IMR-90 (cell line): Measurements from ENCODE around the gene TSNAXIP1. TPM values are rescaled to one million over a fixed set of nuclear protein-coding genes. Genes with fewer than 3 reads are reported as not detected.
"Not testable (repeated sequence)": the region's sequence is repeated elsewhere in the genome, so short reads cannot be mapped to it uniquely, and the experiment has no call there.

ENCODE experiments used
- ATAC-seq: fragments of 200-7000 bp; cut with Tn5 transposase; 2 replicates; pipeline ENCODE4 v1.9.1; 2020; ENCODE audit warnings: low read depth, mild to moderate bottlenecking, moderate library complexity
- BruUV-seq: library from RNA; stranded (reverse); fragments of 400-500 nt; replicated peaks from 2 replicates; lab custom pipeline; 2021; lab: Mats Ljungman, UMichigan
- CTCF ChIA-PET: fragments of 300-600 bp; formaldehyde crosslinking; extraction: SDS; loops from one replicate; lab custom pipeline; 2021; ENCODE audit warnings: antibody characterized with exemption; lab: Yijun Ruan, JAX
- POLR2A ChIA-PET: fragments of 300-600 bp; sonication (Branson Sonifier 250); formaldehyde crosslinking; loops from one replicate; lab custom pipeline; 2022; ENCODE audit warnings: antibody characterized with exemption; ENCODE audit not compliant: unreplicated experiment; lab: Charles Lee
- DNase-seq: peaks from one replicate; pipeline ENCODE4 v3.0.0; 2013
- H2AFZ ChIP-seq: replicated peaks from 2 replicates; pipeline ENCODE3; 2013; ENCODE audit warnings: low read length, mild to moderate bottlenecking; ENCODE audit not compliant: poor library complexity
- H2AK5ac ChIP-seq: 2 replicates; pipeline ENCODE4 v1.6.1; 2013; ENCODE audit warnings: low read depth, low read length, inconsistent platforms
- H2AK9ac ChIP-seq: replicated peaks from 2 replicates; pipeline ENCODE3; 2013; ENCODE audit warnings: mild to moderate bottlenecking, low read depth, low read length, moderate library complexity; ENCODE audit not compliant: poor library complexity
- H2BK120ac ChIP-seq: 2 replicates; pipeline ENCODE4 v1.6.1; 2013; ENCODE audit warnings: low read depth, low read length, inconsistent platforms
- H2BK15ac ChIP-seq: 3 replicates; pipeline ENCODE4 v1.6.1; 2013; ENCODE audit warnings: low read depth, low read length, inconsistent platforms
- H2BK20ac ChIP-seq: 2 replicates; pipeline ENCODE4 v1.6.1; 2013; ENCODE audit warnings: low read depth, mild to moderate bottlenecking, inconsistent platforms, low read length, moderate library complexity
- H2BK5ac ChIP-seq: 2 replicates; pipeline ENCODE4 v1.6.1; 2013; ENCODE audit warnings: mild to moderate bottlenecking, low read depth, low read length, inconsistent platforms; ENCODE audit not compliant: poor library complexity, severe bottlenecking
- H3K14ac ChIP-seq: replicated peaks from 2 replicates; pipeline ENCODE4 v1.6.1; 2013; ENCODE audit warnings: low read depth, low read length, inconsistent platforms
- H3K18ac ChIP-seq: 2 replicates; pipeline ENCODE4 v1.6.1; 2013; ENCODE audit warnings: low read depth, low read length, control low read depth
- H3K23ac ChIP-seq: 2 replicates; pipeline ENCODE4 v1.6.1; 2013; ENCODE audit warnings: low read depth, low read length, inconsistent platforms
- H3K27ac ChIP-seq: 2 replicates; pipeline ENCODE4 v1.5.1; 2013; ENCODE audit warnings: mild to moderate bottlenecking, control low read depth, low read length; ENCODE audit not compliant: insufficient read depth
- H3K27me3 ChIP-seq: 2 replicates; pipeline ENCODE4 v1.6.1; 2013; ENCODE audit warnings: low read length; ENCODE audit not compliant: control insufficient read depth, insufficient read depth
- H3K36me3 ChIP-seq: 2 replicates; pipeline ENCODE4 v1.6.1; 2013; ENCODE audit warnings: low read length, mixed read lengths; ENCODE audit not compliant: control insufficient read depth, insufficient read depth
- H3K4ac ChIP-seq: 2 replicates; pipeline ENCODE4 v1.6.1; 2013; ENCODE audit warnings: low read depth, low read length, inconsistent platforms
- H3K4me1 ChIP-seq: 2 replicates; pipeline ENCODE4 v1.6.1; 2013; ENCODE audit warnings: low read length, mixed read lengths; ENCODE audit not compliant: control insufficient read depth, insufficient read depth
- H3K4me2 ChIP-seq: 2 replicates; pipeline ENCODE4 v1.6.1; 2013; ENCODE audit warnings: low read depth, mild to moderate bottlenecking, control low read depth, low read length, moderate library complexity
- H3K4me3 ChIP-seq: 2 replicates; pipeline ENCODE4 v1.5.1; 2013; ENCODE audit warnings: low read depth, mild to moderate bottlenecking, control low read depth, low read length, moderate library complexity; ENCODE audit not compliant: insufficient read depth
- H3K56ac ChIP-seq: 2 replicates; pipeline ENCODE4 v1.6.1; 2013; ENCODE audit warnings: low read length, inconsistent platforms; ENCODE audit not compliant: insufficient read depth; ENCODE audit errors: extremely low read depth
- H3K79me1 ChIP-seq, 2 experiments: 2 replicates each; pipeline ENCODE4 v1.6.1; 2013; ENCODE audit warnings: low read length in 2 of 2, inconsistent platforms in 1 of 2, low read depth in 1 of 2
- H3K9ac ChIP-seq: 2 replicates; pipeline ENCODE4 v1.6.1; 2013; ENCODE audit warnings: low read depth, low read length, control low read depth
- H3K9me1 ChIP-seq: 2 replicates; pipeline ENCODE4 v1.6.1; 2013; ENCODE audit warnings: low read length, inconsistent platforms; ENCODE audit not compliant: insufficient read depth
- H3K9me3 ChIP-seq: 2 replicates; pipeline ENCODE4 v1.6.1; 2013; ENCODE audit warnings: low read length; ENCODE audit not compliant: control insufficient read depth, insufficient read depth
- H4K20me1 ChIP-seq: 2 replicates; pipeline ENCODE4 v1.6.1; 2013; ENCODE audit warnings: low read length, inconsistent platforms; ENCODE audit not compliant: insufficient read depth
- H4K5ac ChIP-seq: 2 replicates; pipeline ENCODE4 v1.6.1; 2013; ENCODE audit warnings: mild to moderate bottlenecking, low read depth, low read length, control low read depth
- H4K8ac ChIP-seq, 2 experiments: 2 replicates each; pipeline ENCODE4 v1.6.1; 2013; ENCODE audit warnings: low read depth in 2 of 2, low read length in 2 of 2, control low read depth in 1 of 2, inconsistent platforms in 1 of 2
- H4K91ac ChIP-seq: 2 replicates; pipeline ENCODE4 v1.6.1; 2013; ENCODE audit warnings: low read depth, low read length, inconsistent platforms; ENCODE audit not compliant: insufficient read depth
- CEBPB ChIP-seq: IDR thresholded peaks from 2 replicates; pipeline ENCODE4 v1.6.1; 2012; ENCODE audit warnings: low read depth, low read length, improper control_type of control experiment
- RAD21 ChIP-seq: IDR thresholded peaks from 2 replicates; pipeline ENCODE4 v1.6.1; 2012; ENCODE audit warnings: low read length, improper control_type of control experiment
- WGBS, 2 experiments: methylation state at CpG; one replicate each; pipeline versions ENCODE4 v1.1.5 to v1.1.7; 2013; ENCODE audit warnings: missing lambda C conversion rate in 2 of 2; ENCODE audit not compliant: insufficient read length in 1 of 2; ENCODE audit errors: extremely low coverage in 2 of 2; 5-methylcytosine and 5-hydroxymethylcytosine counted together
- dilution Hi-C: fragments of 300-500 bp; cut with HindIII; formaldehyde crosslinking; loops from one replicate; pipeline ENCODE4 v1.14.3; 2018; ENCODE audit warnings: low sequenced_read_pairs; ENCODE audit not compliant: unreplicated experiment
- in situ Hi-C: fragments of 300-500 bp; cut with MboI; formaldehyde crosslinking; loops from 3 replicates; pipeline ENCODE4 v1.14.3; 2019; ENCODE audit warnings: low sequenced_read_pairs, inconsistent platforms, mixed read lengths
- intact Hi-C: fragments of 100-400 bp; cut with micrococcal nuclease; formaldehyde crosslinking; loops from 2 replicates; pipeline ENCODE4 v1.10.0; 2022
- polyA plus RNA-seq, 3 experiments: library from polyadenylated mRNA; depleted of rRNA; stranded (reverse); fragments of >200 nt; gene quantifications; 2 replicates each; pipeline ENCODE4 v1.2.3, GENCODE V29; 2012; ENCODE audit warnings: low replicate concordance in 1 of 3
- total RNA-seq: library from RNA; depleted of rRNA; stranded (reverse); fragments of >200 nt; gene quantifications from 2 replicates; pipeline ENCODE4 v1.2.3, GENCODE V29; 2012
- TF ChIP-seq, protein P1 (sequence below): fragments of 150-350 bp; IDR thresholded peaks from 2 replicates; pipeline ENCODE4 v1.6.1; 2017; ENCODE audit warnings: mild to moderate bottlenecking, antibody characterized with exemption, low read length, low read depth

TSNAXIP1 gene
- total and polyA plus RNA-seq, 2 of the 4 experiments (the other 2 are of a cell fraction) = 0.72 to 1.4 TPM

DNA sequence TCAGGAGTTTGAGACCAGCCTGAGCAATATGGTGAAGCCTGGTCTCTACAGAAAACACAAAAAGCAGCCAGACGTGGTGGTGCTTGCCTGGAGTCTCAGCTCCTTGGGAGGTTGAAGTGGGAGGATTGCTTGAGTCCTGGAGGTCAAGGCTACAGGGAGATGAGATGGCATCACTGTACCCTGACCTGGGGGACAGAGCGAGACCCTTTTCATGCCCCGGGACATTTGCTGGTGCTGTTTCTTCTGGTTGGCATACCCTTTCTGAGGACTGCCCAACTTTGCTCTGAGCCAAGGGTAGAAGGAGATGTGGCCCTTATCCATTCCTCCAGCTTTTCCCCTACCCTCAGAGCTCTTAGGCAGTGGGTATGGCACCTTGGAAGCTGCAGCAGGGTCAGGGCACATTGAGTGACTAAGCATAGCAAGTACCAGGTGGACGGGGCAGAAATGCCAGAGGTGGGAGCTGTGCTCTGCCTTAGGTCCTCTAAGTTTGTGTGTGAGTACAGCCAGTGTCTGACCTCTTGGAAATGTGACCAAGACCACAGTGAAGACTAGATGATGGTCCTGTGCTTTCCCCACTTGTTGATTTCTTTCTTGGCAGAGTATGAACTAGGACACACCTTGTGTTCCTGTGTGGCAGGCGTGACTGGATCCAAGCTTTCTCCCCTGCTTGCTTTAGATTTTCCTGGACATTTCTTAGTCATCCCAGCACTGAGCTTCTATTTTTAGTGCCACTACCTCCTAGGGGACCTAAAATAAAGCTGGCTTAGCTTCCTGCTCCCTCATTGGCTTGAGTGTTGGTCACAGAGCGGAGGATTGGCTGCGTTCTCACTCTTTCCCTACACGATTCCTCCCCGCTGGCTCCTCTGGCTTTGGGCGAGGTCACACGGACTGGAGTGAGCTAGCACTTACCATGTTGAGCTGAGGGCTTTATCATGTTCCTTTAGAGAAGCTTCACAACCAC is 56.2 kb downstream of the TSNAXIP1 start (continued):
- TF ChIP-seq, protein P1, sequence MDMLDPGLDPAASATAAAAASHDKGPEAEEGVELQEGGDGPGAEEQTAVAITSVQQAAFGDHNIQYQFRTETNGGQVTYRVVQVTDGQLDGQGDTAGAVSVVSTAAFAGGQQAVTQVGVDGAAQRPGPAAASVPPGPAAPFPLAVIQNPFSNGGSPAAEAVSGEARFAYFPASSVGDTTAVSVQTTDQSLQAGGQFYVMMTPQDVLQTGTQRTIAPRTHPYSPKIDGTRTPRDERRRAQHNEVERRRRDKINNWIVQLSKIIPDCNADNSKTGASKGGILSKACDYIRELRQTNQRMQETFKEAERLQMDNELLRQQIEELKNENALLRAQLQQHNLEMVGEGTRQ = no peak
- TF ChIP-seq RAD21 (no peak), CEBPB (no peak)

DNA sequence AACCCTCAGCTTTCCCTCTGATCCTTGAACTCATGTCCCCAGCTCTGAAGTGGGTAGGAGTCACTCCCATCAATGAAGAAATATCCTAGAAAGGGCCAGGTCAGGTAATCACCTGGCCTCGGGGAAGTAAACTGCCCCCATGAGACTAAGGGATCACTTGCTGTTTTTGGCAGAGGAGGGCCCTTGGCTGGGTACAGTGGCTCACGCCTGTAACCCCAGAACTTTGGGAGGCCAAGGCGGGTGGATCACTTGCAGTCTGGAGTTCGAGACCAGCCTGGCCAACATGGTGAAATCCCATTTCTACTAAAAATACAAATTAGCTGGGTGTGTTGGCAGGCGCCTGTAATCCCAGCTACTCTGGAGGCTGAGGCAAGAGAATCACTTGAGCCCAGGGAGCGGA is 57.4 kb downstream of the TSNAXIP1 start:
- H3K4me3 ChIP-seq, H3K9ac ChIP-seq, ATAC-seq, in situ Hi-C loops, BruUV-seq, POLR2A ChIA-PET, H2AFZ ChIP-seq, H2AK5ac ChIP-seq, H2BK15ac ChIP-seq, H3K9me3 ChIP-seq, H4K8ac ChIP-seq, H2BK5ac ChIP-seq, H3K4ac ChIP-seq, H2BK120ac ChIP-seq, H2BK20ac ChIP-seq, dilution Hi-C loops, H3K56ac ChIP-seq, H2AK9ac ChIP-seq, H3K4me2 ChIP-seq, H4K91ac ChIP-seq, H3K23ac ChIP-seq, H3K27ac ChIP-seq, H4K5ac ChIP-seq, DNase-seq, H3K27me3 ChIP-seq, H3K14ac ChIP-seq, H3K18ac ChIP-seq: not testable (repeated sequence)
- CTCF ChIA-PET = interaction anchor here (1.2 kb wide), 1 partner anchor 21 kb away, joined by 3 read pairs; no protein-coding TSS in a partner anchor
- H3K36me3 ChIP-seq = peaks cover 36% of the 10 kb centered on the region
- intact Hi-C loops = loop anchor here (2.0 kb wide), 1 partner anchor 47 kb away; no protein-coding TSS in a partner anchor
- H3K4me1 ChIP-seq = peaks cover 20% of the 10 kb centered on the region
- H4K20me1 ChIP-seq = peaks cover 71% of the 10 kb centered on the region
- 100% methylated on average over 1 of the region's 6 CpGs; no CpG with 5 or more reads in 1 of the 2 experiments for WGBS, 2 experiments
- peaks cover 58 to 72% of the 10 kb centered on the region in 2 experiments for H3K79me1 ChIP-seq
- peaks cover 49% of the 10 kb centered on the region for H3K9me1 ChIP-seq
